IMR-90 (cell line): ENCODE data around the gene FOXN4. TPM values are rescaled to one million over a fixed set of nuclear protein-coding genes. Genes with fewer than 3 reads are reported as not detected.

Source experiments
- ATAC-seq: fragments of 200-7000 bp; cut with Tn5 transposase; 2 replicates; pipeline ENCODE4 v1.9.1; 2020; ENCODE audit warnings: low read depth, mild to moderate bottlenecking, moderate library complexity
- BruUV-seq: library from RNA; stranded (reverse); fragments of 400-500 nt; replicated peaks from 2 replicates; lab custom pipeline; 2021; lab: Mats Ljungman, UMichigan
- CTCF ChIA-PET: fragments of 300-600 bp; formaldehyde crosslinking; extraction: SDS; loops from one replicate; lab custom pipeline; 2021; ENCODE audit warnings: antibody characterized with exemption; lab: Yijun Ruan, JAX
- POLR2A ChIA-PET: fragments of 300-600 bp; sonication (Branson Sonifier 250); formaldehyde crosslinking; loops from one replicate; lab custom pipeline; 2022; ENCODE audit warnings: antibody characterized with exemption; ENCODE audit not compliant: unreplicated experiment; lab: Charles Lee
- DNase-seq: peaks from one replicate; pipeline ENCODE4 v3.0.0; 2013
- H2AFZ ChIP-seq: replicated peaks from 2 replicates; pipeline ENCODE3; 2013; ENCODE audit warnings: low read length, mild to moderate bottlenecking; ENCODE audit not compliant: poor library complexity
- H2AK5ac ChIP-seq: 2 replicates; pipeline ENCODE4 v1.6.1; 2013; ENCODE audit warnings: low read depth, low read length, inconsistent platforms
- H2AK9ac ChIP-seq: replicated peaks from 2 replicates; pipeline ENCODE3; 2013; ENCODE audit warnings: mild to moderate bottlenecking, low read depth, low read length, moderate library complexity; ENCODE audit not compliant: poor library complexity
- H2BK120ac ChIP-seq: 2 replicates; pipeline ENCODE4 v1.6.1; 2013; ENCODE audit warnings: low read depth, low read length, inconsistent platforms
- H2BK15ac ChIP-seq: 3 replicates; pipeline ENCODE4 v1.6.1; 2013; ENCODE audit warnings: low read depth, low read length, inconsistent platforms
- H2BK20ac ChIP-seq: 2 replicates; pipeline ENCODE4 v1.6.1; 2013; ENCODE audit warnings: low read depth, mild to moderate bottlenecking, inconsistent platforms, low read length, moderate library complexity
- H2BK5ac ChIP-seq: 2 replicates; pipeline ENCODE4 v1.6.1; 2013; ENCODE audit warnings: mild to moderate bottlenecking, low read depth, low read length, inconsistent platforms; ENCODE audit not compliant: poor library complexity, severe bottlenecking
- H3K14ac ChIP-seq: replicated peaks from 2 replicates; pipeline ENCODE4 v1.6.1; 2013; ENCODE audit warnings: low read depth, low read length, inconsistent platforms
- H3K18ac ChIP-seq: 2 replicates; pipeline ENCODE4 v1.6.1; 2013; ENCODE audit warnings: low read depth, low read length, control low read depth
- H3K23ac ChIP-seq: 2 replicates; pipeline ENCODE4 v1.6.1; 2013; ENCODE audit warnings: low read depth, low read length, inconsistent platforms
- H3K27ac ChIP-seq: 2 replicates; pipeline ENCODE4 v1.5.1; 2013; ENCODE audit warnings: mild to moderate bottlenecking, control low read depth, low read length; ENCODE audit not compliant: insufficient read depth
- H3K27me3 ChIP-seq: 2 replicates; pipeline ENCODE4 v1.6.1; 2013; ENCODE audit warnings: low read length; ENCODE audit not compliant: control insufficient read depth, insufficient read depth
- H3K36me3 ChIP-seq: 2 replicates; pipeline ENCODE4 v1.6.1; 2013; ENCODE audit warnings: low read length, mixed read lengths; ENCODE audit not compliant: control insufficient read depth, insufficient read depth
- H3K4ac ChIP-seq: 2 replicates; pipeline ENCODE4 v1.6.1; 2013; ENCODE audit warnings: low read depth, low read length, inconsistent platforms
- H3K4me1 ChIP-seq: 2 replicates; pipeline ENCODE4 v1.6.1; 2013; ENCODE audit warnings: low read length, mixed read lengths; ENCODE audit not compliant: control insufficient read depth, insufficient read depth
- H3K4me2 ChIP-seq: 2 replicates; pipeline ENCODE4 v1.6.1; 2013; ENCODE audit warnings: low read depth, mild to moderate bottlenecking, control low read depth, low read length, moderate library complexity
- H3K4me3 ChIP-seq: 2 replicates; pipeline ENCODE4 v1.5.1; 2013; ENCODE audit warnings: low read depth, mild to moderate bottlenecking, control low read depth, low read length, moderate library complexity; ENCODE audit not compliant: insufficient read depth
- H3K56ac ChIP-seq: 2 replicates; pipeline ENCODE4 v1.6.1; 2013; ENCODE audit warnings: low read length, inconsistent platforms; ENCODE audit not compliant: insufficient read depth; ENCODE audit errors: extremely low read depth
- H3K79me1 ChIP-seq, 2 experiments: 2 replicates each; pipeline ENCODE4 v1.6.1; 2013; ENCODE audit warnings: low read length in 2 of 2, inconsistent platforms in 1 of 2, low read depth in 1 of 2
- H3K9ac ChIP-seq: 2 replicates; pipeline ENCODE4 v1.6.1; 2013; ENCODE audit warnings: low read depth, low read length, control low read depth
- H3K9me1 ChIP-seq: 2 replicates; pipeline ENCODE4 v1.6.1; 2013; ENCODE audit warnings: low read length, inconsistent platforms; ENCODE audit not compliant: insufficient read depth
- H3K9me3 ChIP-seq: 2 replicates; pipeline ENCODE4 v1.6.1; 2013; ENCODE audit warnings: low read length; ENCODE audit not compliant: control insufficient read depth, insufficient read depth
- H4K20me1 ChIP-seq: 2 replicates; pipeline ENCODE4 v1.6.1; 2013; ENCODE audit warnings: low read length, inconsistent platforms; ENCODE audit not compliant: insufficient read depth
- H4K5ac ChIP-seq: 2 replicates; pipeline ENCODE4 v1.6.1; 2013; ENCODE audit warnings: mild to moderate bottlenecking, low read depth, low read length, control low read depth
- H4K8ac ChIP-seq, 2 experiments: 2 replicates each; pipeline ENCODE4 v1.6.1; 2013; ENCODE audit warnings: low read depth in 2 of 2, low read length in 2 of 2, control low read depth in 1 of 2, inconsistent platforms in 1 of 2
- H4K91ac ChIP-seq: 2 replicates; pipeline ENCODE4 v1.6.1; 2013; ENCODE audit warnings: low read depth, low read length, inconsistent platforms; ENCODE audit not compliant: insufficient read depth
- BHLHE40 ChIP-seq: fragments of 150-350 bp; IDR thresholded peaks from 2 replicates; pipeline ENCODE4 v1.6.1; 2016; ENCODE audit warnings: mild to moderate bottlenecking, low read depth, low read length
- FOS ChIP-seq: fragments of 150-350 bp; IDR thresholded peaks from 2 replicates; pipeline ENCODE4 v1.6.1; 2016; ENCODE audit warnings: low read depth, low read length
- MAZ ChIP-seq: IDR thresholded peaks from 2 replicates; pipeline ENCODE4 v1.6.1; 2012; ENCODE audit warnings: low read depth, mild to moderate bottlenecking, low read length, improper control_type of control experiment, moderate library complexity, borderline replicate concordance
- NFE2L2 ChIP-seq: fragments of 150-350 bp; IDR thresholded peaks from 2 replicates; pipeline ENCODE4 v1.6.1; 2016; ENCODE audit warnings: low read depth, mild to moderate bottlenecking, low read length
- POLR2A ChIP-seq: IDR thresholded peaks from 2 replicates; pipeline ENCODE4 v1.6.1; 2012; ENCODE audit warnings: mild to moderate bottlenecking, low read depth, low read length
- RAD21 ChIP-seq: IDR thresholded peaks from 2 replicates; pipeline ENCODE4 v1.6.1; 2012; ENCODE audit warnings: low read length, improper control_type of control experiment
- RFX5 ChIP-seq: IDR thresholded peaks from 2 replicates; pipeline ENCODE4 v1.8.0; 2012; ENCODE audit warnings: low read depth, mild to moderate bottlenecking, low read length, moderate library complexity
- SMC3 ChIP-seq: fragments of 150-350 bp; IDR thresholded peaks from 2 replicates; pipeline ENCODE4 v1.6.1; 2016; ENCODE audit warnings: low read depth, mild to moderate bottlenecking, antibody characterized with exemption, low read length, moderate library complexity
- USF2 ChIP-seq: fragments of 150-350 bp; IDR thresholded peaks from 2 replicates; pipeline ENCODE4 v1.6.1; 2017; ENCODE audit warnings: mild to moderate bottlenecking, antibody characterized with exemption, low read length, low read depth
- WGBS, 2 experiments: methylation state at CpG; one replicate each; pipeline versions ENCODE4 v1.1.5 to v1.1.7; 2013; ENCODE audit warnings: missing lambda C conversion rate in 2 of 2; ENCODE audit not compliant: insufficient read length in 1 of 2; ENCODE audit errors: extremely low coverage in 2 of 2; 5-methylcytosine and 5-hydroxymethylcytosine counted together
- dilution Hi-C: fragments of 300-500 bp; cut with HindIII; formaldehyde crosslinking; loops from one replicate; pipeline ENCODE4 v1.14.3; 2018; ENCODE audit warnings: low sequenced_read_pairs; ENCODE audit not compliant: unreplicated experiment
- in situ Hi-C: fragments of 300-500 bp; cut with MboI; formaldehyde crosslinking; loops from 3 replicates; pipeline ENCODE4 v1.14.3; 2019; ENCODE audit warnings: low sequenced_read_pairs, inconsistent platforms, mixed read lengths
- intact Hi-C: fragments of 100-400 bp; cut with micrococcal nuclease; formaldehyde crosslinking; loops from 2 replicates; pipeline ENCODE4 v1.10.0; 2022
- polyA plus RNA-seq, 3 experiments: library from polyadenylated mRNA; depleted of rRNA; stranded (reverse); fragments of >200 nt; gene quantifications; 2 replicates each; pipeline ENCODE4 v1.2.3, GENCODE V29; 2012; ENCODE audit warnings: low replicate concordance in 1 of 3
- total RNA-seq: library from RNA; depleted of rRNA; stranded (reverse); fragments of >200 nt; gene quantifications from 2 replicates; pipeline ENCODE4 v1.2.3, GENCODE V29; 2012
- TF ChIP-seq, protein P1 (sequence below): fragments of 150-350 bp; IDR thresholded peaks from 2 replicates; pipeline ENCODE4 v1.6.1; 2016; ENCODE audit warnings: low read depth, mild to moderate bottlenecking, low read length, moderate library complexity, borderline replicate concordance

FOXN4 gene
- total and polyA plus RNA-seq, 2 of the 4 experiments (the other 2 are of a cell fraction): not detected

GRCh38 chr12:109356577-109356976, 47.5 kb upstream of the FOXN4 start:
- Histone ChIP-seq H4K20me1 (no peaks in the 10 kb centered on the region), H3K9me1 (no peaks in the 10 kb centered on the region), H2AFZ (no peak overlapping the region), H3K79me1 (no peaks in the 10 kb centered on the region), H3K4me1 (no peaks in the 10 kb centered on the region), H2AK9ac (no peak overlapping the region), H3K9ac (no peak overlapping the region), H3K14ac (no peak overlapping the region), H3K4ac (no peak overlapping the region), H3K27ac (no peak overlapping the region), H2BK5ac (no peak overlapping the region), H3K4me2 (no peak overlapping the region), H2BK20ac (no peak overlapping the region), H4K91ac (no peak overlapping the region), H3K36me3 (no peaks in the 10 kb centered on the region), H3K27me3 (peaks cover 5% of the 10 kb centered on the region), H4K5ac (no peak overlapping the region), H3K9me3 (no peaks in the 10 kb centered on the region), H3K23ac (no peak overlapping the region), H2BK120ac (no peak overlapping the region), H3K18ac (no peak overlapping the region), H3K4me3 (no peak overlapping the region), H2BK15ac (no peak overlapping the region), H2AK5ac (no peak overlapping the region), H4K8ac (no peak overlapping the region), H3K56ac (no peak overlapping the region)
- ChIA-PET CTCF (no interaction called here), POLR2A (no interaction called here)
- DNase-seq (no peak), ATAC-seq (no peak)
- intact Hi-C loops: no loop called here
- dilution Hi-C loops: no loop called here
- no CpG with 5 or more reads among the region's 3 CpGs for WGBS, 2 experiments
- BruUV-seq: no TSS peak
- in situ Hi-C loops: no loop called here
- TF ChIP-seq RFX5 (no peak), NFE2L2 (no peak), POLR2A (no peak), USF2 (no peak), RAD21 (no peak), SMC3 (no peak), MAZ (no peak), BHLHE40 (no peak), FOS (no peak)
- TF ChIP-seq, protein P1, sequence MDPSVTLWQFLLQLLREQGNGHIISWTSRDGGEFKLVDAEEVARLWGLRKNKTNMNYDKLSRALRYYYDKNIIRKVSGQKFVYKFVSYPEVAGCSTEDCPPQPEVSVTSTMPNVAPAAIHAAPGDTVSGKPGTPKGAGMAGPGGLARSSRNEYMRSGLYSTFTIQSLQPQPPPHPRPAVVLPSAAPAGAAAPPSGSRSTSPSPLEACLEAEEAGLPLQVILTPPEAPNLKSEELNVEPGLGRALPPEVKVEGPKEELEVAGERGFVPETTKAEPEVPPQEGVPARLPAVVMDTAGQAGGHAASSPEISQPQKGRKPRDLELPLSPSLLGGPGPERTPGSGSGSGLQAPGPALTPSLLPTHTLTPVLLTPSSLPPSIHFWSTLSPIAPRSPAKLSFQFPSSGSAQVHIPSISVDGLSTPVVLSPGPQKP: no peak
